HG03460 (cell line): ENCODE data around the gene KPNA2.

ENCODE experiments used
- ATAC-seq: cut with Tn5 transposase; IDR thresholded peaks from one replicate; pipeline ENCODE4 v1.9.1; 2021; ENCODE audit not compliant: unreplicated experiment

The KPNA2 gene

GRCh38 chr17:68095205-68095811, 59.8 kb downstream of the KPNA2 start:
- ATAC-seq, result no peak

DNA sequence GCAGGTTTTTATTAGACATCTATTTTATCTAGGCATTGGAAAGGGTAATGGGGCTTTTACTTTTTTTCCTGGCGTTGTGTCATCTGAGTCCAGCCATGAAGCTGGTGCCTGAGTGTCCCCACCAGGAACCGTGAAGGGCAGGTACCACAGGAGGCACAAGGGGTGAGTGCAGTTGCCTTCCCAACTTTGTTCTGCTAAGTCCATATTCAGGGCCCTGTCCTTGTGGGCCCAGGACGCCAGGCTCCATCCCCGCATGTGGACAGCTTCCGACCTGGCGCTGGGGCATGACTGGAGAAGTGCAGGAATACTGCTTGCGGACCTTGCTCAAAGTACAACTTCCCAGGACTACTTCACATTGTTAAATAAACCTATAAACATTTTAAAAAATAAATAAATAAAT, 60.6 kb downstream of the KPNA2 start:
- no peak for ATAC-seq
